Measurements from ENCODE around the gene TTLL13. TPM values are rescaled to one million over a fixed set of nuclear protein-coding genes. Genes with fewer than 3 reads are reported as not detected.

The TTLL13 gene
- total and polyA plus RNA-seq, 2 of the 4 experiments (the other 2 are of a cell fraction), result 0.10 TPM; not detected in 1

DNA sequence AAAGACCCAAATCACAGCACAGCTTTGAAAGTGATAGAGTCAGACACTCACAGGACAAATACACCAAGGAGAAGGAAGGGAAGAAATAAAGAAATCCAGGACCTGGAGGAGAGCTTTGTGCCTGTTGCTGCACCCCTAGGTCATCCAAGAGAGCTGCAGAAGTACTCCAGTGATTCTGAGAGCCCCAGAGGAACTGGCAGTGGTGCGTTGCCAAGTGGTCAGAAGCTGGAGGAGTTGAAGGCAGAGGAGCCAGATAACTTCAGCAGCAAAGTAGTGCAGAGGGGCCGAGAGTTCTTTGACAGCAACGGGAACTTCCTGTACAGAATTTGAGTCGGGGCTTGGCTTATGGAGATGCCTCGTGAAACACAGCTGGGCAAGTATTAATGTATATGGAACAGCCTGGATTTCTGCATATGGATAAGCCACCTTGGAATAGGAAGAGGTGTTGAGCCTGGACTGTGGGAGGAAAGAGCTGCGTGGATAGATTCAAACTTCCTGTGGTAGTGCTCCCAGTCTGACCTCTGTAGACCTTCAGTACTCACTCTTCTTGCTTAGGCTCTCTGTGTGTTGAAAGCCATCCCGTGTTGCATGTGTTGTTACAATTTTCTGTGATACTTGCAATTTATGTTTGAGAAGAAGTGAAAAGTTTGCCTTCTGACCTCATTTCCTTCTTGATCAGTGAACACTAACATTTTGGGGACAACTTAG is 22.3 kb downstream of the TTLL13 start:
- H3K36me3 ChIP-seq (ENCODE audit: control insufficient read depth, insufficient read depth, low read length), result peaks cover 33% of the 10 kb centered on the region
- ATAC-seq (ENCODE audit: low read depth), result no peak

More for the DNA sequence above, 22.3 kb downstream of the TTLL13 start:
- Histone ChIP-seq H2BK20ac (ENCODE audit: low read depth, low read length) (no peak overlapping the region), H3K27me3 (ENCODE audit: control insufficient read depth, insufficient read depth, low read length) (no peaks in the 10 kb centered on the region), H3K56ac (ENCODE audit: extremely low read depth, insufficient read depth, low read length) (no peak overlapping the region), H3K9ac (ENCODE audit: low read depth, low read length) (no peak overlapping the region), H3K18ac (ENCODE audit: low read depth, low read length) (no peak overlapping the region), H3K9me3 (ENCODE audit: control insufficient read depth, insufficient read depth, low read length) (no peaks in the 10 kb centered on the region), H3K14ac (replicated peaks; ENCODE audit: low read depth, low read length) (no peak overlapping the region), H3K4me1 (ENCODE audit: control insufficient read depth, insufficient read depth, low read length) (peaks cover 3% of the 10 kb centered on the region; the same call in 1 of the 2 replicates), H4K5ac (ENCODE audit: low read depth, low read length) (no peak overlapping the region), H2BK5ac (ENCODE audit: low read depth, low read length, poor library complexity, severe bottlenecking) (no peak overlapping the region), H2AK5ac (ENCODE audit: low read depth, low read length) (no peak overlapping the region), H3K4ac (ENCODE audit: low read depth, low read length) (no peak overlapping the region), H3K79me1 (ENCODE audit: low read depth in 1 of 2, low read length in 2 of 2) (peaks cover 36 to 75% of the 10 kb centered on the region in 2 experiments; a peak in 3 of 4 replicates), H4K91ac (ENCODE audit: insufficient read depth, low read depth, low read length) (no peak overlapping the region), H3K27ac (ENCODE audit: insufficient read depth, low read length) (no peak overlapping the region), H2AFZ (replicated peaks; ENCODE audit: low read length, poor library complexity) (no peak overlapping the region), H2AK9ac (replicated peaks; ENCODE audit: low read depth, low read length, poor library complexity) (no peak overlapping the region), H3K23ac (ENCODE audit: low read depth, low read length) (no peak overlapping the region), H3K4me2 (ENCODE audit: low read depth, low read length) (no peak overlapping the region), H2BK15ac (ENCODE audit: low read depth, low read length) (no peak overlapping the region), H4K8ac (ENCODE audit: low read depth in 2 of 2, low read length in 2 of 2) (no peak overlapping the region), H3K9me1 (ENCODE audit: insufficient read depth, low read length) (peaks cover 9% of the 10 kb centered on the region), H3K4me3 (ENCODE audit: insufficient read depth, low read depth, low read length) (no peak overlapping the region), H4K20me1 (ENCODE audit: insufficient read depth, low read length) (peaks cover 56% of the 10 kb centered on the region), H2BK120ac (ENCODE audit: low read depth, low read length) (no peak overlapping the region)
- no peak for DNase-seq
- 100% methylated on average over 2 of the region's 7 CpGs; no CpG with 5 or more reads in 1 of the 2 experiments for WGBS, 2 experiments (ENCODE audit: extremely low coverage in 2 of 2, insufficient read length in 1 of 2)
- in situ Hi-C loops (cut with MboI; ENCODE audit: low sequenced_read_pairs) (no loop called here), dilution Hi-C loops (cut with HindIII; ENCODE audit: low sequenced_read_pairs, unreplicated experiment) (no loop called here), intact Hi-C loops (cut with micrococcal nuclease) (no loop called here)
- no TSS peak for BruUV-seq (replicated peaks)
- ChIA-PET CTCF (no interaction called here), POLR2A (ENCODE audit: unreplicated experiment) (no interaction called here)
- TF ChIP-seq MAFK (IDR thresholded peaks at IDR 0.05; ENCODE audit: low read depth, low read length) (no peak), CTCF (conservative IDR thresholded peaks at IDR 0.05; ENCODE audit: low read depth, low read length) (no peak), CEBPB (IDR thresholded peaks at IDR 0.05; ENCODE audit: low read depth, low read length) (no peak), SMC3 (IDR thresholded peaks at IDR 0.05; ENCODE audit: low read depth, low read length) (no peak), NFE2L2 (IDR thresholded peaks at IDR 0.05; ENCODE audit: low read depth, low read length) (no peak), CHD1 (IDR thresholded peaks at IDR 0.05; ENCODE audit: low read depth, low read length) (no peak), RAD21 (IDR thresholded peaks at IDR 0.05; ENCODE audit: low read length) (no peak), MXI1 (IDR thresholded peaks at IDR 0.05; ENCODE audit: borderline replicate concordance, low read depth, low read length) (no peak), FOS (IDR thresholded peaks at IDR 0.05; ENCODE audit: low read depth, low read length) (no peak), ELK1 (IDR thresholded peaks at IDR 0.05; ENCODE audit: borderline replicate concordance, low read depth, low read length) (no peak), RFX5 (IDR thresholded peaks at IDR 0.05; ENCODE audit: low read depth, low read length) (no peak), RCOR1 (IDR thresholded peaks at IDR 0.05; ENCODE audit: insufficient replicate concordance, low read length) (no peak), BHLHE40 (IDR thresholded peaks at IDR 0.05; ENCODE audit: low read depth, low read length) (no peak), POLR2A (IDR thresholded peaks at IDR 0.05; ENCODE audit: low read depth, low read length) (no peak), MAZ (IDR thresholded peaks at IDR 0.05; ENCODE audit: borderline replicate concordance, low read depth, low read length) (no peak)
- TF ChIP-seq, protein P1, sequence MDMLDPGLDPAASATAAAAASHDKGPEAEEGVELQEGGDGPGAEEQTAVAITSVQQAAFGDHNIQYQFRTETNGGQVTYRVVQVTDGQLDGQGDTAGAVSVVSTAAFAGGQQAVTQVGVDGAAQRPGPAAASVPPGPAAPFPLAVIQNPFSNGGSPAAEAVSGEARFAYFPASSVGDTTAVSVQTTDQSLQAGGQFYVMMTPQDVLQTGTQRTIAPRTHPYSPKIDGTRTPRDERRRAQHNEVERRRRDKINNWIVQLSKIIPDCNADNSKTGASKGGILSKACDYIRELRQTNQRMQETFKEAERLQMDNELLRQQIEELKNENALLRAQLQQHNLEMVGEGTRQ (IDR thresholded peaks at IDR 0.05; ENCODE audit: low read depth, low read length), result no peak

Measured in IMR-90 (cell line).